Measurements from ENCODE around the gene CSTPP1. TPM values are rescaled to one million over a fixed set of nuclear protein-coding genes. Genes with fewer than 3 reads are reported as not detected.

The CSTPP1 gene
- total RNA-seq, 1 donor from 2014 or later: 30.0 TPM

- DNase-seq (ENCODE audit: low spot score): peak; percentile 54
- Mint-ChIP-seq H3K27ac (ENCODE audit: unreplicated experiment) (peak overlapping the region; percentile 90), H3K9me3 (ENCODE audit: unreplicated experiment) (no peaks in the 10 kb centered on the region), H3K36me3 (ENCODE audit: low read depth, unreplicated experiment) (peaks cover 23% of the 10 kb centered on the region), H3K4me1 (ENCODE audit: unreplicated experiment) (peaks cover 26% of the 10 kb centered on the region), H3K27me3 (ENCODE audit: unreplicated experiment) (peaks cover 17% of the 10 kb centered on the region), H3K4me3 (ENCODE audit: unreplicated experiment) (peak overlapping the region; percentile 94)
- TF ChIP-seq CTCF (IDR thresholded peaks at IDR 0.05; ENCODE audit: unreplicated experiment): peak; percentile 33
Observed at GRCh38 chr11:47177229-47177845, 240.8 kb downstream of the CSTPP1 start.

GRCh38 chr11:47177846-47178245 lies 241.3 kb downstream of the CSTPP1 start:
- DNase-seq (ENCODE audit: low spot score): no peak
- peaks cover 18% of the 10 kb centered on the region for H3K36me3 Mint-ChIP-seq (ENCODE audit: low read depth, unreplicated experiment)
- peak overlapping the region; percentile 90 for H3K27ac Mint-ChIP-seq (ENCODE audit: unreplicated experiment)
- TF ChIP-seq CTCF (IDR thresholded peaks at IDR 0.05; ENCODE audit: unreplicated experiment): no peak
- no peaks in the 10 kb centered on the region for H3K9me3 Mint-ChIP-seq (ENCODE audit: unreplicated experiment)
- H3K27me3 Mint-ChIP-seq (ENCODE audit: unreplicated experiment): peaks cover 17% of the 10 kb centered on the region
- peaks cover 20% of the 10 kb centered on the region for H3K4me1 Mint-ChIP-seq (ENCODE audit: unreplicated experiment)
- peak overlapping the region; percentile 94 for H3K4me3 Mint-ChIP-seq (ENCODE audit: unreplicated experiment)

- H3K27ac Mint-ChIP-seq (ENCODE audit: unreplicated experiment): no peak overlapping the region
Observed at GRCh38 chr11:47178316-47178715, 241.8 kb downstream of the CSTPP1 start.

GRCh38 chr11:47178737-47179654 lies 242.4 kb downstream of the CSTPP1 start:
- no peak for DNase-seq (ENCODE audit: low spot score)
- H3K4me1 Mint-ChIP-seq (ENCODE audit: unreplicated experiment): peaks cover 19% of the 10 kb centered on the region
- H3K27me3 Mint-ChIP-seq (ENCODE audit: unreplicated experiment): peaks cover 17% of the 10 kb centered on the region
- no peak for TF ChIP-seq CTCF (IDR thresholded peaks at IDR 0.05; ENCODE audit: unreplicated experiment)
- H3K9me3 Mint-ChIP-seq (ENCODE audit: unreplicated experiment): no peaks in the 10 kb centered on the region
- H3K27ac Mint-ChIP-seq (ENCODE audit: unreplicated experiment): no peak overlapping the region
- H3K4me3 Mint-ChIP-seq (ENCODE audit: unreplicated experiment): no peak overlapping the region
- H3K36me3 Mint-ChIP-seq (ENCODE audit: low read depth, unreplicated experiment): peaks cover 7% of the 10 kb centered on the region

More at GRCh38 chr11:47178316-47178715, 241.8 kb downstream of the CSTPP1 start:
- Mint-ChIP-seq H3K9me3 (ENCODE audit: unreplicated experiment) (no peaks in the 10 kb centered on the region), H3K4me1 (ENCODE audit: unreplicated experiment) (peaks cover 19% of the 10 kb centered on the region), H3K27me3 (ENCODE audit: unreplicated experiment) (peaks cover 17% of the 10 kb centered on the region), H3K4me3 (ENCODE audit: unreplicated experiment) (no peak overlapping the region), H3K36me3 (ENCODE audit: low read depth, unreplicated experiment) (peaks cover 13% of the 10 kb centered on the region)
- DNase-seq (ENCODE audit: low spot score): no peak
- TF ChIP-seq CTCF (IDR thresholded peaks at IDR 0.05; ENCODE audit: unreplicated experiment): no peak

GRCh38 chr11:47179655-47179991 lies 243.1 kb downstream of the CSTPP1 start:
- peaks cover 19% of the 10 kb centered on the region for H3K4me1 Mint-ChIP-seq (ENCODE audit: unreplicated experiment)
- H3K4me3 Mint-ChIP-seq (ENCODE audit: unreplicated experiment): no peak overlapping the region
- peaks cover 5% of the 10 kb centered on the region for H3K36me3 Mint-ChIP-seq (ENCODE audit: low read depth, unreplicated experiment)
- peaks cover 18% of the 10 kb centered on the region for H3K27me3 Mint-ChIP-seq (ENCODE audit: unreplicated experiment)
- peak; percentile 67 for DNase-seq (ENCODE audit: low spot score)
- peak; percentile 65 for TF ChIP-seq CTCF (IDR thresholded peaks at IDR 0.05; ENCODE audit: unreplicated experiment)
- no peaks in the 10 kb centered on the region for H3K9me3 Mint-ChIP-seq (ENCODE audit: unreplicated experiment)
- H3K27ac Mint-ChIP-seq (ENCODE audit: unreplicated experiment): peak overlapping the region; percentile 57

Measured in endothelial cell (in vitro differentiated cells).